Neural cell (in vitro differentiated cells): ENCODE results near the gene IFT81.

Experiments used
- CTCF ChIP-seq: fragments of 450-650 bp; IDR thresholded peaks from 2 replicates; pipeline ENCODE4 v1.5.1; 2014; ENCODE audit warnings: antibody characterized with exemption, mild to moderate bottlenecking, moderate library complexity; ENCODE audit not compliant: poor library complexity, severe bottlenecking
- EP300 ChIP-seq: fragments of 450-650 bp; conservative IDR thresholded peaks from 2 replicates; pipeline ENCODE4 v1.6.1; 2014; ENCODE audit warnings: antibody characterized with exemption, mild to moderate bottlenecking, moderate library complexity; ENCODE audit not compliant: poor library complexity, severe bottlenecking
- EZH2 ChIP-seq: fragments of 200-600, 300-800 bp; shearing (Covaris generic), sonication (generic); IDR thresholded peaks from 2 replicates; pipeline ENCODE4 v1.6.1; 2014; ENCODE audit warnings: antibody characterized with exemption, low read length, borderline replicate concordance, mild to moderate bottlenecking; ENCODE audit not compliant: insufficient read depth, poor library complexity, severe bottlenecking
- MXI1 ChIP-seq: fragments of 450-650 bp; conservative IDR thresholded peaks from 2 replicates; pipeline ENCODE4 v1.6.1; 2014; ENCODE audit warnings: antibody characterized with exemption, mild to moderate bottlenecking; ENCODE audit not compliant: poor library complexity, severe bottlenecking
- POLR2AphosphoS5 ChIP-seq: IDR thresholded peaks from 2 replicates; pipeline ENCODE4 v1.6.1; 2012
- REST ChIP-seq: IDR thresholded peaks from 2 replicates; pipeline ENCODE4 v1.6.1; 2012; ENCODE audit warnings: borderline replicate concordance
- SMC3 ChIP-seq: fragments of 450-650 bp; conservative IDR thresholded peaks from 2 replicates; pipeline ENCODE4 v1.6.1; 2014; ENCODE audit warnings: antibody characterized with exemption, mild to moderate bottlenecking, moderate library complexity; ENCODE audit not compliant: poor library complexity
- TAF1 ChIP-seq: IDR thresholded peaks from 2 replicates; pipeline ENCODE4 v1.6.1; 2012; ENCODE audit warnings: low read depth

- TF ChIP-seq CTCF (no peak), POLR2AphosphoS5 (no peak), TAF1 (no peak), EZH2 (no peak), REST (no peak), SMC3 (no peak), EP300 (no peak), MXI1 (no peak)
These were observed 105.3 kb downstream of the IFT81 start for GRCh38 chr12:110229409-110229808.
